KMS-11 (cell line): ENCODE data around the gene TBC1D4.

Experiments used
- H2AFZ ChIP-seq: fragments of 200-600 bp; sonication (generic); 2 replicates; pipeline ENCODE4 v1.6.1; 2016; ENCODE audit warnings: antibody characterized with exemption, mixed run types, low read depth
- H3K27ac ChIP-seq: fragments of 200-600 bp; sonication (generic); 2 replicates; pipeline ENCODE4 v1.6.1; 2016; ENCODE audit warnings: mild to moderate bottlenecking, mixed run types
- H3K27me3 ChIP-seq: fragments of 200-600 bp; sonication (generic); 2 replicates; pipeline ENCODE4 v1.6.1; 2017; ENCODE audit warnings: mild to moderate bottlenecking, low read depth, mixed run types, moderate library complexity; ENCODE audit not compliant: insufficient read depth
- H3K36me3 ChIP-seq: fragments of 200-600 bp; sonication (generic); 2 replicates; pipeline ENCODE4 v1.6.1; 2017; ENCODE audit warnings: mild to moderate bottlenecking, mixed run types; ENCODE audit not compliant: insufficient read depth
- H3K4me1 ChIP-seq: fragments of 200-600 bp; sonication (generic); 2 replicates; pipeline ENCODE4 v1.6.1; 2016; ENCODE audit warnings: mild to moderate bottlenecking, low read depth, mixed run types; ENCODE audit not compliant: poor library complexity, severe bottlenecking
- H3K4me2 ChIP-seq: fragments of 200-600 bp; sonication (generic); 2 replicates; pipeline ENCODE4 v1.7.0; 2016; ENCODE audit warnings: mild to moderate bottlenecking, mixed run types
- H3K4me3 ChIP-seq: fragments of 200-600 bp; sonication (generic); IDR thresholded peaks from 2 replicates; pipeline ENCODE4 v1.6.1; 2017; ENCODE audit warnings: low read depth, low read length, mixed read lengths; ENCODE audit not compliant: insufficient read depth
- H3K79me2 ChIP-seq: fragments of 200-600 bp; sonication (generic); 2 replicates; pipeline ENCODE4 v1.6.1; 2016; ENCODE audit warnings: low read depth, mixed run types; ENCODE audit not compliant: insufficient read depth
- H3K9ac ChIP-seq: fragments of 200-600 bp; sonication (generic); 2 replicates; pipeline ENCODE4 v1.6.1; 2016; ENCODE audit warnings: mild to moderate bottlenecking, mixed run types
- H4K20me1 ChIP-seq: fragments of 200-600 bp; sonication (generic); 2 replicates; pipeline ENCODE4 v1.6.1; 2016; ENCODE audit warnings: mild to moderate bottlenecking, mixed run types; ENCODE audit not compliant: insufficient read depth
- TF ChIP-seq, protein P1 (sequence below): fragments of 200-600 bp; sonication (generic); conservative IDR thresholded peaks from 2 replicates; pipeline ENCODE4 v1.6.1; 2017; ENCODE audit warnings: low read depth, mild to moderate bottlenecking, antibody characterized with exemption, low read length, moderate library complexity, mixed read lengths

The TBC1D4 gene

DNA sequence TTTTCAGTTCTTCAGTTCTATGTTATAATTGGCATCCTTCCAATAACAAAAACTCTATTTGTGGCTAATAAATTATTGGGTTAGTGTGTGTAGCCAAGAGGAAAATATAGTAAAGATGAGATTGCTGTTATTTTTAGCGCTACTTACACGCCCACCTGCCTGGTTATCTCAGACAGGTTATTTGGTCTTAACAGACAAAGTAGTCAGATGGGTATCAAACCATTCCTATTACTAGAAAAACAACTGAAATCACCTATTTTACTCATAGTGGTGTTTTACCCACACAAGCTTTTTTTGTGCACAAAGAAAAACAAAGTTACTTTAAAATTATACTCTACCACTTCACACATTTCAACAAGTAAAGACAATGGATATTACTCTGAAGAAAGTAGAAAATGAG is 151.2 kb downstream of the TBC1D4 start:
- Histone ChIP-seq H3K79me2 (no peaks in the 10 kb centered on the region), H3K27me3 (no peaks in the 10 kb centered on the region), H3K4me1 (no peaks in the 10 kb centered on the region), H3K36me3 (no peaks in the 10 kb centered on the region), H3K27ac (no peak overlapping the region), H2AFZ (no peak overlapping the region), H3K4me2 (no peak overlapping the region), H3K9ac (no peak overlapping the region), H3K4me3 (no peak overlapping the region), H4K20me1 (no peaks in the 10 kb centered on the region)
- TF ChIP-seq, protein P1, sequence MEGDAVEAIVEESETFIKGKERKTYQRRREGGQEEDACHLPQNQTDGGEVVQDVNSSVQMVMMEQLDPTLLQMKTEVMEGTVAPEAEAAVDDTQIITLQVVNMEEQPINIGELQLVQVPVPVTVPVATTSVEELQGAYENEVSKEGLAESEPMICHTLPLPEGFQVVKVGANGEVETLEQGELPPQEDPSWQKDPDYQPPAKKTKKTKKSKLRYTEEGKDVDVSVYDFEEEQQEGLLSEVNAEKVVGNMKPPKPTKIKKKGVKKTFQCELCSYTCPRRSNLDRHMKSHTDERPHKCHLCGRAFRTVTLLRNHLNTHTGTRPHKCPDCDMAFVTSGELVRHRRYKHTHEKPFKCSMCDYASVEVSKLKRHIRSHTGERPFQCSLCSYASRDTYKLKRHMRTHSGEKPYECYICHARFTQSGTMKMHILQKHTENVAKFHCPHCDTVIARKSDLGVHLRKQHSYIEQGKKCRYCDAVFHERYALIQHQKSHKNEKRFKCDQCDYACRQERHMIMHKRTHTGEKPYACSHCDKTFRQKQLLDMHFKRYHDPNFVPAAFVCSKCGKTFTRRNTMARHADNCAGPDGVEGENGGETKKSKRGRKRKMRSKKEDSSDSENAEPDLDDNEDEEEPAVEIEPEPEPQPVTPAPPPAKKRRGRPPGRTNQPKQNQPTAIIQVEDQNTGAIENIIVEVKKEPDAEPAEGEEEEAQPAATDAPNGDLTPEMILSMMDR = no peak

DNA sequence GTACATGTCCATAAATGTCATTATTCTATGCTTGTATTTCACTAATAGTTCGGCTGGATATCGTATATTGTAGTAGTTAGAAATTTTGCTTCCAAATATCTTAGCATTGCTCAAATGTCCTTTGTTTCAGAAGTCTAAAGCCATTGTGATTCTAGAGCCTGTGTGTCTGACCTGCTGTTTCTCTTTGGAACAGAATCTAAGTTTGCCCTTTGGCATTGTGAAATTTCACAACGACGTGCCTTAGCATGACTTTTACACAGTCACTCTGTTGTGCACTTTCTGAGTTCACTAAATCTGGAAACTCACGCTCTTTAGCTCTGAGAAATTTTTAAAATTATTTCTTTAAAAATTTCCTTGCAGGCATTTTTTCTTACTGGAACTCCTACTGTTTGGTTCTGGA is 152.2 kb downstream of the TBC1D4 start:
- Histone ChIP-seq H3K27me3 (no peaks in the 10 kb centered on the region), H3K9ac (no peak overlapping the region), H2AFZ (no peak overlapping the region), H3K4me3 (no peak overlapping the region), H4K20me1 (no peaks in the 10 kb centered on the region), H3K4me1 (no peaks in the 10 kb centered on the region), H3K36me3 (no peaks in the 10 kb centered on the region), H3K4me2 (no peak overlapping the region), H3K79me2 (no peaks in the 10 kb centered on the region), H3K27ac (no peak overlapping the region)
- TF ChIP-seq, protein P1 = no peak

DNA sequence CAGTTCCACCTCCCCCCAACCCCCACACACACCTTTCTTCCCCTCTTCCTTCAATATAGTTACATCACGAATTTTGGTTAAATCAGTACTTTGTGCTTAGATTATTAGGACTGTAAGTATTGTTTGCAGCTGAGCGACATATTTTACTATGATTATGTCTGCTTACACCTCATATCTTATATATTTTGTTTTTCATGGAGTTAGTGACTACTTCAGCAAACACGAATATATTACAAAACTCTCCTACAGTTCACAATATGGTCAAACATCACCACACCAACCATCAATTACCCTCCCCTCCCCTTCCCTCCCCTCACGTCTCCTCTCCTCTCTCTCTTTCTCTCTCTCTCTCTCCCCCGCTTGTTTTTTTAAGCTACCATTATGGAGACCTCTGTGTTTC is 152.9 kb downstream of the TBC1D4 start:
- no peak overlapping the region for H3K27ac ChIP-seq
- no peak overlapping the region for H3K9ac ChIP-seq
- H3K27me3 ChIP-seq = no peaks in the 10 kb centered on the region
- no peak overlapping the region for H2AFZ ChIP-seq
- no peaks in the 10 kb centered on the region for H3K4me1 ChIP-seq
- TF ChIP-seq, protein P1 = no peak
- no peaks in the 10 kb centered on the region for H3K79me2 ChIP-seq
- no peaks in the 10 kb centered on the region for H4K20me1 ChIP-seq
- no peak overlapping the region for H3K4me2 ChIP-seq
- no peaks in the 10 kb centered on the region for H3K36me3 ChIP-seq
- H3K4me3 ChIP-seq = no peak overlapping the region

DNA sequence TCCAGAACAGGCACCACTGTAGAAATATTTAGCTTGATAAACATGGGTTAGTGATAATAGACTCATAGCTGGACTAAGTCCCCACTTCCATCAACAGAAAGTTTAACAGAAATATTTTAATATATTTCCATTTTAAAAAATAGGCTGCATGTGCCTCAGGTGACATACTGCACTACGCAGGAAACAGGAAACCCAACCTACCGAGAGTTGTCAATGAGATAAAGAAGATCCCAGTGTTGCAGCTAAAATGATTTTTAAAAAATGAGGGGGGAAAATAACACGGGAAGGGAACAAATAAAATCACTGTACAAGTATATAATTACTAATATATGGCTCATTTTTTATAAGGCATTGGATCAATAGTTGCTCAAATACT is 154.8 kb downstream of the TBC1D4 start:
- Histone ChIP-seq H3K36me3 (no peaks in the 10 kb centered on the region), H3K4me1 (no peaks in the 10 kb centered on the region), H3K9ac (no peak overlapping the region), H4K20me1 (no peaks in the 10 kb centered on the region), H3K27ac (no peak overlapping the region), H3K4me3 (no peak overlapping the region), H3K79me2 (no peaks in the 10 kb centered on the region), H2AFZ (no peak overlapping the region), H3K27me3 (no peaks in the 10 kb centered on the region), H3K4me2 (no peak overlapping the region)
- TF ChIP-seq, protein P1 = no peak
